Activated CD4-positive, alpha-beta T cell treated with anti-CD3 and anti-CD28 coated beads, Interleukin-2, Interleukin-4, amounts not matched to agents 100 ng/mL and 50 ng/mL, durations not matched to agents 16 hours and 8 hours (primary cell): Measurements from ENCODE around the gene OSBPL6.
"Not testable (repeated sequence)": the region's sequence is repeated elsewhere in the genome, so short reads cannot be mapped to it uniquely, and the experiment has no call there.

Experiments
- DNase-seq: peaks from one replicate; pipeline ENCODE4 v3.0.0-alpha.2; 2020; ENCODE audit warnings: low spot score

OSBPL6 gene

GRCh38 chr2:178198441-178198840 is 4.1 kb downstream of the OSBPL6 start:
- not testable (repeated sequence) for DNase-seq

- DNase-seq, result no peak
These were observed 5.0 kb downstream of the OSBPL6 start for GRCh38 chr2:178199334-178199733.

DNA sequence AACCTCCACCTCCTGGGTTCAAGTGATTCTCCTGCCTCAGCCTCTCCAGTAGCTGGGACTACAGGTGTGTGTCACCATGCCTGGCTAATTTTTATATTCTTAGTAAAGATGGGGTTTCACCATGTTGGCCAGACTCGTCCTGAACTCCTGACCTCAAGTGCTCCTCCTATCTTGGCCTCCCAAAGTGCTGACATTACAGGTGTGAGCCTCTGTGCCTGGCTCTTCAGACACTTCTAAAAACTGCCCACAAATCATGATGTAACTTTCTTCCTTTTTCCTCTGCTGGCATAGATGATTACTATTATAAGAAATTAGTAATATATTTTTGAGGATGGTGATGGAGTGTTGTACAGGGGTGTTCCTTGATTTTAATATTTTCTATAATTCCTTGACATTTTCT is 6.0 kb downstream of the OSBPL6 start:
- no peak for DNase-seq

DNA sequence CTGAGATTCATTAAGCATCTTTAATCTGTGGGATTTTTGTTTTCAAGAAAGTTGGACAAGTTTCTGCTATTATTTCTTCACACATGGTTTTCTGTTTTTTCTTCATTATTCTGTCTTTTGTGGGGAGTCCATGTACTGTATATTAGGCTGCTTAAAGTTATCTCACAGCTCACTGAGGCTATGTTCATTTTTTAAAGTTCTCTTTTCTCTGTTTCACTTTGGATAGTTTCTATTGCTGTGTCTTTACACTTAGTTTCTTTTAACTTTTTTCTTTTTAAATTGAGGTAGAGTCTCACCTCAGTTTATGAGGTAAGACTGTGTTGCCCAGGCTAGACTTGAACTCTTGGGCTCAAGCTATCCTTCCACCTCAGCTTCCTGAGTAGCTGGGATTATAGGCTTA is 8.6 kb downstream of the OSBPL6 start:
- DNase-seq, result no peak

GRCh38 chr2:178204977-178205376 is 10.7 kb downstream of the OSBPL6 start:
- no peak for DNase-seq

DNA sequence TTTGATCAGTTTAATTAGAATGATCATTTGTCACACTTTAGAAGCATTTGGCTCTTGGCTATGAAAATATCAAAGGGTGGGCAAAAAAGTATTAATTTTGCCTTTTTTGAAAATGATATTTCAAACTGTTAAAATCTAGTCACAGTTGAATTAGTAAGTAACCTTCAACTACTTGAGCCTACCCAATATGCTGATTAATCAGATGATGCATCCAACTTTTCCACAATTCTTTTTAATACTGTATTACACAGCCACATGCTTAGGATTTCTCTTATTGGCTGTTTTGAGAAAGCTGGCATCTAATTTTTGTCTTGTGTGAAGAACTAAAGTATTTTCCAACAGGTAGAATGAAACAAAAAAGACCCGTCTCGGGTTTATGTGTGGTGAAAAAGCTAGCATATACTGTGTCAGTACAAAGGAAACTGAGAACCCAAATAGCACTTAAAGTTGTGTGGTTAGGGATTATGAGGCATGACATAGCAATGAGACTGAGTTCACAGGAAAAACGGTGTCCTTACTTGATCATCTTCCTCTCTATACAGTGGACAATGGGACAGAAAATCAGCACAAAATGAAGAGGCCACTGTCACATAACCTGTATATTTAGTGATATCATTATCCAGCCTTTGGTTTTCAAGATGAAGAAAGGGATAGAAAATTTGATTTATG is 11.7 kb downstream of the OSBPL6 start:
- no peak for DNase-seq

GRCh38 chr2:178208336-178208735 is 14.0 kb downstream of the OSBPL6 start:
- DNase-seq, result no peak

DNA sequence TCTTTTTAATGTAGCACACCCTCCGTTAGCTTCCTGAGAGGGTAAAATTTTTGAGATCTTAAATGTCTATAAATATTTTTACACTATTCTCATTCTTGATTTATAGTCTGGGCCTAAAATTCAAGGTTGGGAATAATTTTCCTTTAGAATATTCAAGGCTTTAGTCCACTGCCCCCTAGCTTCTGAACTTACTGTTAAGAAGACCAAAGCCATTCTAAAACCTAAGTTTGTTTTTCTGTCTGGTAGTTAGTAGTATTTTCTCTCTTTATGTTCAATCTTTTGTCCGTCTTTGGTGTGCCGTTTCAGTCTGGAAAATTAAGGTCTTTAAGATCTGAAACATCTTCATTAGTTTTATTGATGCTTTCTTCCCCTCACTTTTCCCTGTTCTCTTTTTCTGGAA is 14.5 kb downstream of the OSBPL6 start:
- DNase-seq, result no peak

- DNase-seq, result no peak
These were observed 17.1 kb downstream of the OSBPL6 start for GRCh38 chr2:178211460-178211859.

- no peak for DNase-seq
These were observed 17.6 kb downstream of the OSBPL6 start for GRCh38 chr2:178211943-178212342.

DNA sequence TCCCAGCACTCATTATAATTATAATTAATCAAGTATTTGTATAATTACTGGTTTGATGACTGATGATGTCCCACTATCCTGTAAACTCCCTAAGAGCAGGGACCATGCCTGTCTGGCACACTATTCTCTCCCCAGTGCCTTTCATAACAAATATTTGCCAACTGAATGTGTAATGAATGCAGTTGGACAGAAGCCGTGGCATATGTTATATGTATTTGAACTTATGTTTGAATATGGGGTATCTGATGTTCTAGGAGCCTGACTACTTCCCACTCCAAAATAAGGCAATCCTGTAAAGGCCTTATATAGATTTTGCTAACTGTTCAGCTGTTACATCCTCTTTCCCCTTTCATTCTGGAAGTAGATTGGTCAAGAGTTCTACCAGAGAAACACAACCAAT is 19.7 kb downstream of the OSBPL6 start:
- DNase-seq, result no peak

GRCh38 chr2:178219247-178219646 is 24.9 kb downstream of the OSBPL6 start:
- no peak for DNase-seq

- no peak for DNase-seq
These were observed 26.5 kb downstream of the OSBPL6 start for GRCh38 chr2:178220814-178221213.

DNA sequence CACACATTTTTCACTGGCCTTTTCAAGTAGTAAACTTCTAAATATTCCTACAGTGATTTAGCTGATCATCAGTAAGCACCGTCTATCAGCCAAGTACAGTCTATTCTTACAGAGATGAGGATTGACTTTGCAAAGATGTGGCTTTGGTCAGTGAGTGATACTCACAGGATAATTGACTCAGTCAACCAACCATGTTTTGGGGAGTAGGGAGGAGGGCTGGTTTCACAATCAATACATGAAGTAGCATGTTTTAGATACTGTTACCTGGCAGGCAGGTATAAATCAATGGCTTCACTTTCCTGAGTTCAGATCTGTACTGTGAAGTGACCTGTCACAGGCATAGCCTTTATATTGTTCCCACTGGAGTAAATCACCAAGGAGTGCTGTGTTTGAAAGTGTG is 27.2 kb downstream of the OSBPL6 start:
- no peak for DNase-seq

DNA sequence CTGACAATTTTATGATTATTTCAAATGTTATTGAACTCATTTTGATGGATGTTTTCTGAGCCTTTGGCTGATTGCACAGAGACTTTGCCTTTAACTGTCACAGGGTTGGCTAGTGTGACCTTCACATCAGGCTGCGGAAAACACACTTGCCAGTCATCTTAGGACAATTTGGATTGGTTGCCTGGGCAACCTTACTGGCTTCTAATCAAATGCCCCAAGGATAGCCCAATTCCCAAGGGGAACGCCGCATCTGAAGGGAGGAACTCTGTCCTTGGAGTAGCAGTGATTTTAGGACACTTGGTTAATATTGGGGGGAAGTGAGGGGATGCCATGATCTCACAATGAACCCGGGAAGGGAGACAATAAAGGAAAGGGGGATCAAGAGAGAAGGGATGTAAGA is 29.5 kb downstream of the OSBPL6 start:
- no peak for DNase-seq

GRCh38 chr2:178225006-178225805 is 30.9 kb downstream of the OSBPL6 start:
- no peak for DNase-seq

DNA sequence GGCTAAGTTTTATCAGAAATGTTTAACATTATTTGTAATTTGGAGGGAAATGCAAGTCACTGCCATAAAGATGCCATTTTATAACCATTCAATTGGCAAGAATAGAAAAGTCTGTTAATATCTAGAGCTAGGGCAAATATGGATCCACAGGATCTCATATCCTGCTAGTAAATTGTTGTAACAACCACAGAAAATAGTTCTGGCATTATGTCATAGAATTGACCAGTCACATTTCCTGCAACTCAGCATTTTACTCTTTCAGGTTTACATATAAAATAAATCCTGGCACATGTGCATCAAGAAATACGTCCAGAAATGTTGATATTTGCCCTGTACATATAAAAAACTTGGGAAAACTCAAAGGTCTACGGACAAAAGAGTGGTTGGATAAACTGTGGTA is 32.9 kb downstream of the OSBPL6 start:
- no peak for DNase-seq

GRCh38 chr2:178229927-178230326 is 35.6 kb downstream of the OSBPL6 start:
- no peak for DNase-seq

DNA sequence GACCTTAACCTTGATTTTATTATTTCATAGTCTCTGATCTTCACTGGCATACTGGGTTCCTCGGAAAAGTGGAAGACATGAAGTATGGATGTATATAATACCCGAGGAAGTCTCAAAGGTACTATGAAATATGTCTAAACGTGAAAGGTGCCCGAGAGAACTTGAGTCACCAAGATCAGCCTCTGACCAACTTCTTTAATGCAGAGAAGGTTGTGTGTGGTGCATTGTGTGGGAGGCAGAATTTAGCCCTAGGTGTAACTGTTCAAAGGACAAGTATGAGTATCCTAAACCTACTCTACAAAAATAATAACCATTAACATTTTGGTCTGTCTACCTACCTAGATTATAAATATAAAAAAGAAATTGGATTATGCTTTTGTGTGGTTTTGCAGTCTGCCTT is 36.1 kb downstream of the OSBPL6 start:
- no peak for DNase-seq

DNA sequence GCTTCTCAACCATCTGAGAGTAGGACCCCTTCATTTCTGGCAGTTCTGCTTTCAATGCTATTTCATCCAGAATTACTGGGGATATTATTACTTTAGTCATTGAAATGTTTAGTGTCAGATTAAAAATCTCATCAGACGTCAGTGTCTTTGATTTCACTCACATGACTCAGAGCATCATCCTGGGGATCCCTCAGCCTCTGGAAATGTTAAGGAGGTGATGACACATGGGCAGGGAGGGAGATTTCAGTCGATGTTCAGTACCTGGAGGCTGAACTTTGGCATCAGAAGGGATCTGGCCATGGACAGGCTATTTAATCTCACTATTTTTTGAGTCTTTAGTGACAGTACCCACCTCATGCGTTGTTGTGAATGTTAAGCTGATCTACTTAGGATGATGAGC is 39.1 kb downstream of the OSBPL6 start:
- no peak for DNase-seq

DNA sequence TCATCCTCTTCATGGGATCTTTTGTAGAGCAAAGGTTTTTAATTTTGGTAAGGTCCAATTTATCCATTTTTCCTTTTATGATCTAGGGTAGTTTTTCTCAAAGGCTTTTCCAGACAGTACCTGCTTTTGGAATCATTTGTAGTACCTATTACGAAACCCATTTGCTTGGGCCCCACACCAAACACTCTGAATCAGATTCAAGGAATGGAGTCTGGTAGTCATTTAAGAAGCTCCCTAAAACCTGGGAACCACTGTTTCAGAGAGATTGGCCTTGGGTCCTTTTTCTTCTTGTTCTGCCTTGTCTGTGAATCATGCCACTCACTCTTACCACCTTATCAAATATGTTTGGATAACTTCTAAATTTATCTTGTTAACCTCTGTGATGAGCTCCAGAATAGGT is 40.3 kb downstream of the OSBPL6 start:
- no peak for DNase-seq

DNA sequence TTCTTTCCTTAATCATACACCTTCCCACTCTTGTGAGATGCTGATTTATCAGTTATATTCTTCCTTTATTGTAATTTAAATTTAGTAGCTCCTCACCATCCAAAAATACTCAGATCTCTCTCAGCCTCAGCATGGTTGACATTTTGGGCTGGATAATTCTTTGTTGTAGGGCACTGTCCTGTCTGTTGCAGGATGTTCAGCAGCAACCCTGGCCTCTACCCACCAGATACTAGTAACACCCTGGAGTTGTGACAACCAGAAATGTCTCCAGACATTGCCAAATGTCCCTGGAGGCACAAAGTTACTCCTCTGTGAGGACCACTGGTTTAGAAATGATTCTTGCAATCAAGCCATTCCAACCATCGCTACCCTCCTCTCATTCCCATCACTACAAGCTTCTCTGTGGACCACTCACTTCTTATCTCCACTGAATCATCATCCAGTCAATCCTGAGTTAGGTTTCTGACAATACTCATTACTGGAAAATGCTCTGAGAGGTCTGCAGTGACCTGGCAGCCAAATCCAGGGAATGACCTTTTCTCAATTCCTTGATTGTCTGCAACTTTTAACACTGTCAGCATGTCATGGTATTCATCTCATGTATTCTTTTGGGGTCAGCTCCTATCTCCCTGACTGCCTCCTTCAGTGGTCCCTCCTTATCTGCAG is 43.3 kb downstream of the OSBPL6 start:
- no peak for DNase-seq

DNA sequence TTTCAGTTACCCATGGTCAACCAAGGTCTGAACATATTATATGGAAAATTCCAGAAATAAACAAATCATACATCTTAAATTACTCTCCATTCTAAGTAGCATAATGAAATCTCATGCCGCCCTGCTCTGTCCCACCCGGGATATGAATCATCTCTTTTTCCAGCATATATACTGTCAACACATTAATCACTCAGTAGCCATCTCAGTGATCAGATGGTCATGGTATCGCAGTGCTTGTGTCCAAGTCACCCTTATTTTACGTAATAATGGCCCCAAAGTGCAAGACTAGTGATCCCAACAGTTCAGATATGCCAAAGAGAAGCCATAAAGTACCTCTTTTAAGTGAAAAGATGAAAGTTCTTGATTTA is 43.8 kb downstream of the OSBPL6 start:
- DNase-seq, result no peak
